Mesenteric fat pad (tissue), 1 donor: ENCODE measurements around the gene CA14. TPM values are rescaled to one million over a fixed set of nuclear protein-coding genes. Genes with fewer than 3 reads are reported as not detected.
A peak's percentile ranks its signal among the peaks of the same experiment; 100 is the strongest.
"Not testable (repeated sequence)": the region's sequence is repeated elsewhere in the genome, so short reads cannot be mapped to it uniquely, and the experiment has no call there.

Experiments
- DNase-seq: peaks from one replicate; pipeline ENCODE4 v3.0.0-alpha.2; 2020; ENCODE audit warnings: low spot score
- total RNA-seq: library from RNA; stranded (reverse); fragmentation: NEBNext Ultra II Directional; extraction: Animal tissue kit (Norgen Biotek cat#: 25700); gene quantifications from one replicate; pipeline ENCODE4 v1.2.1, GENCODE V29; 2021
- donor health status: DM: yes; HTN: yes; CAD: no.

Gene CA14
- total RNA-seq, 1 donor from 2014 or later, result not detected

- no peak for DNase-seq
Measured at GRCh38 chr1:150280138-150280707, 22.6 kb downstream of the CA14 start.

- DNase-seq, result no peak
Measured at GRCh38 chr1:150281221-150281757, 23.7 kb downstream of the CA14 start.

- DNase-seq, result peak; percentile 93
Measured at GRCh38 chr1:150281758-150282557, 24.4 kb downstream of the CA14 start, which contains the start of gene CIART. CIART (plus strand) TSS chr1:150282554; CDS start chr1:150283268, 714 bp downstream.

- DNase-seq, result no peak
Measured at GRCh38 chr1:150282558-150282958, 25.0 kb downstream of the CA14 start.

GRCh38 chr1:150283260-150283659 lies 25.7 kb downstream of the CA14 start:
- no peak for DNase-seq

GRCh38 chr1:150288382-150288781 lies 30.8 kb downstream of the CA14 start:
- no peak for DNase-seq

GRCh38 chr1:150288822-150289221 lies 31.2 kb downstream of the CA14 start:
- no peak for DNase-seq

GRCh38 chr1:150293433-150294253 lies 36.1 kb downstream of the CA14 start, which contains the start of gene MRPS21:
MRPS21 (plus strand) TSS chr1:150293861; CDS start chr1:150294367, 506 bp downstream.
- DNase-seq, result peak; percentile 94

- DNase-seq, result no peak
Measured at GRCh38 chr1:150295476-150295875, 37.9 kb downstream of the CA14 start.

- no peak for DNase-seq
Measured at GRCh38 chr1:150299716-150300115, 42.1 kb downstream of the CA14 start.

GRCh38 chr1:150302338-150302737 lies 44.8 kb downstream of the CA14 start:
- DNase-seq, result no peak

- no peak for DNase-seq
Measured at GRCh38 chr1:150302902-150303301, 45.3 kb downstream of the CA14 start.

- DNase-seq, result not testable (repeated sequence)
Measured at GRCh38 chr1:150308585-150308984, 51.0 kb downstream of the CA14 start.

- peak; percentile 20 for DNase-seq
Measured at GRCh38 chr1:150309758-150310508, 52.4 kb downstream of the CA14 start.

- DNase-seq, result no peak
Measured at GRCh38 chr1:150311762-150312161, 54.2 kb downstream of the CA14 start.

Other genes starting within 250 kb of the CA14 start
- gene OTUD7B, start 247.0 kb upstream of the CA14 start, total RNA-seq, result 36.6 TPM
- gene VPS45, start 190.0 kb upstream of the CA14 start, total RNA-seq, result 35.5 TPM
- gene PLEKHO1, start 107.9 kb upstream of the CA14 start, total RNA-seq, result 33.1 TPM
- 17.9 TPM for gene ANP32E, start 21.7 kb upstream of the CA14 start, total RNA-seq
- 89.2 TPM for gene APH1A, start 11.2 kb downstream of the CA14 start, total RNA-seq
- gene C1orf54, start 15.0 kb downstream of the CA14 start, total RNA-seq, result 14.4 TPM
- gene CIART, start 24.8 kb downstream of the CA14 start, total RNA-seq, result 3.5 TPM
- gene MRPS21, start 36.1 kb downstream of the CA14 start, total RNA-seq, result 48.0 TPM
- 52.1 TPM for gene PRPF3, start 63.8 kb downstream of the CA14 start, total RNA-seq
- gene RPRD2, start 106.4 kb downstream of the CA14 start, total RNA-seq, result 21.7 TPM
- gene TARS2, start 229.6 kb downstream of the CA14 start, total RNA-seq, result 14.0 TPM